Activated CD4-positive, CD25-positive, alpha-beta regulatory T cell treated with anti-CD3 and anti-CD28 coated beads, Interleukin-2, amount 50 U/mL, for 24 hours (primary cell): ENCODE data around the gene UBE2E3.
"Not testable (repeated sequence)": the region's sequence is repeated elsewhere in the genome, so short reads cannot be mapped to it uniquely, and the experiment has no call there.

Experiments
- ATAC-seq, 2 donors: fragments of 150-1000 bp; cut with Tn5 transposase; one replicate each; pipeline ENCODE4 v1.10.0; 2021; ENCODE audit warnings: mild to moderate bottlenecking in 1 of 2, moderate library complexity in 1 of 2

The UBE2E3 gene

GRCh38 chr2:181085734-181086133 lies 105.3 kb downstream of the UBE2E3 start:
- peak in 1 of 2 donors; percentile 17 for ATAC-seq

- not testable (repeated sequence) for ATAC-seq
These were observed 111.5 kb downstream of the UBE2E3 start for GRCh38 chr2:181091920-181092319.

GRCh38 chr2:181095486-181095885 lies 115.1 kb downstream of the UBE2E3 start:
- no peak for ATAC-seq

GRCh38 chr2:181103659-181104058 lies 123.3 kb downstream of the UBE2E3 start:
- no peak for ATAC-seq

GRCh38 chr2:181104512-181105115 lies 124.2 kb downstream of the UBE2E3 start:
- no peak for ATAC-seq

- ATAC-seq, result no peak
These were observed 125.2 kb downstream of the UBE2E3 start for GRCh38 chr2:181105562-181105961.

- no peak for ATAC-seq
These were observed 125.8 kb downstream of the UBE2E3 start for GRCh38 chr2:181106229-181106628.

GRCh38 chr2:181106789-181107627 lies 126.6 kb downstream of the UBE2E3 start:
- ATAC-seq, result peak; percentile 88

GRCh38 chr2:181107628-181107945 lies 127.2 kb downstream of the UBE2E3 start:
- no peak for ATAC-seq

- no peak for ATAC-seq
These were observed 130.7 kb downstream of the UBE2E3 start for GRCh38 chr2:181111059-181111458.

- no peak for ATAC-seq
These were observed 132.5 kb downstream of the UBE2E3 start for GRCh38 chr2:181112916-181113315.
